ENCODE data around the gene COL25A1.

Gene COL25A1

GRCh38 chr4:108850219-108850649 lies 452.2 kb downstream of the COL25A1 start:
- TF ChIP-seq CTCF (IDR thresholded peaks at IDR 0.05; ENCODE audit: extremely low read depth, insufficient read depth, missing control alignments): no peak
- in situ Hi-C loops (cut with MboI; ENCODE audit: low pct_unique_long_range_greater_than_20kb, low sequenced_read_pairs, unreplicated experiment): no loop called here
- DNase-seq (ENCODE audit: low spot score): no peak

GRCh38 chr4:108849611-108850168 lies 452.8 kb downstream of the COL25A1 start:
- in situ Hi-C loops (cut with MboI; ENCODE audit: low pct_unique_long_range_greater_than_20kb, low sequenced_read_pairs, unreplicated experiment): loop anchor here (25.0 kb wide), 2 partner anchors 463 to 563 kb away; partner anchors contain the start of gene COL25A1
- no peak for TF ChIP-seq CTCF (IDR thresholded peaks at IDR 0.05; ENCODE audit: extremely low read depth, insufficient read depth, missing control alignments)
- no peak for DNase-seq (ENCODE audit: low spot score)

- TF ChIP-seq CTCF (IDR thresholded peaks at IDR 0.05; ENCODE audit: extremely low read depth, insufficient read depth, missing control alignments): no peak
- in situ Hi-C loops (cut with MboI; ENCODE audit: low pct_unique_long_range_greater_than_20kb, low sequenced_read_pairs, unreplicated experiment): loop anchor here (25.0 kb wide), 2 partner anchors 466 to 566 kb away; partner anchors contain the start of gene COL25A1
- no peak for DNase-seq (ENCODE audit: low spot score)
Observed at GRCh38 chr4:108846568-108846967, 455.9 kb downstream of the COL25A1 start.

GRCh38 chr4:108840426-108840975 lies 462.0 kb downstream of the COL25A1 start:
- no peak for TF ChIP-seq CTCF (IDR thresholded peaks at IDR 0.05; ENCODE audit: extremely low read depth, insufficient read depth, missing control alignments)
- DNase-seq (ENCODE audit: low spot score): no peak
- in situ Hi-C loops (cut with MboI; ENCODE audit: low pct_unique_long_range_greater_than_20kb, low sequenced_read_pairs, unreplicated experiment): loop anchor here (25.0 kb wide), 2 partner anchors 472 to 572 kb away; partner anchors contain the start of gene COL25A1

- DNase-seq (ENCODE audit: low spot score): no peak
- no peak for TF ChIP-seq CTCF (IDR thresholded peaks at IDR 0.05; ENCODE audit: extremely low read depth, insufficient read depth, missing control alignments)
- in situ Hi-C loops (cut with MboI; ENCODE audit: low pct_unique_long_range_greater_than_20kb, low sequenced_read_pairs, unreplicated experiment): loop anchor here (25.0 kb wide), 2 partner anchors 473 to 573 kb away; partner anchors contain the start of gene COL25A1
Observed at GRCh38 chr4:108839333-108839732, 463.1 kb downstream of the COL25A1 start.

- TF ChIP-seq CTCF (IDR thresholded peaks at IDR 0.05; ENCODE audit: extremely low read depth, insufficient read depth, missing control alignments): no peak
- in situ Hi-C loops (cut with MboI; ENCODE audit: low pct_unique_long_range_greater_than_20kb, low sequenced_read_pairs, unreplicated experiment): loop anchor here (25.0 kb wide), 2 partner anchors 474 to 574 kb away; partner anchors contain the start of gene COL25A1
- no peak for DNase-seq (ENCODE audit: low spot score)
Observed at GRCh38 chr4:108838451-108838850, 464.0 kb downstream of the COL25A1 start.

Measured in GM13977 (cell line).